OCI-LY7 (cell line): Measurements from ENCODE around the gene QSOX1. TPM values are rescaled to one million over a fixed set of nuclear protein-coding genes. Genes with fewer than 3 reads are reported as not detected.

Experiments used
- BruUV-seq: library from RNA; stranded (reverse); fragments of 400-500 nt; replicated peaks from 2 replicates; lab custom pipeline; 2021; lab: Mats Ljungman, UMichigan
- CTCF ChIA-PET: fragments of 300-600 bp; sonication (Branson Sonifier 250); formaldehyde crosslinking; loops from one replicate; lab custom pipeline; 2022; ENCODE audit warnings: antibody characterized with exemption; ENCODE audit not compliant: unreplicated experiment; lab: Charles Lee
- POLR2A ChIA-PET: fragments of 300-600 bp; sonication (Branson Sonifier 250); formaldehyde crosslinking; loops from one replicate; lab custom pipeline; 2022; ENCODE audit warnings: antibody characterized with exemption; lab: Charles Lee
- DNase-seq: peaks from one replicate; pipeline ENCODE4 v3.0.0-alpha.2; 2015; ENCODE audit warnings: low spot score
- H2AFZ ChIP-seq: fragments of 200-600 bp; sonication (generic), shearing (Covaris generic); 2 replicates; pipeline ENCODE4 v1.6.1; 2014; ENCODE audit warnings: mild to moderate bottlenecking, antibody characterized with exemption, low read length, moderate library complexity
- H3K27ac ChIP-seq: fragments of 200-600 bp; sonication (generic); 2 replicates; pipeline ENCODE4 v1.5.1; 2014; ENCODE audit warnings: mixed run types, low read depth, mild to moderate bottlenecking, moderate library complexity, low read length, inconsistent platforms; ENCODE audit not compliant: poor library complexity, severe bottlenecking
- H3K36me3 ChIP-seq: fragments of 200-600 bp; sonication (generic); 2 replicates; pipeline ENCODE4 v1.6.1; 2014; ENCODE audit warnings: mild to moderate bottlenecking, antibody characterized with exemption, low read length, moderate library complexity, mixed read lengths; ENCODE audit not compliant: insufficient read depth
- H3K4me1 ChIP-seq: fragments of 200-600 bp; sonication (generic); 2 replicates; pipeline ENCODE4 v1.5.1; 2014; ENCODE audit warnings: mild to moderate bottlenecking, low read length; ENCODE audit not compliant: insufficient read depth, poor library complexity, severe bottlenecking
- H3K4me2 ChIP-seq: fragments of 200-600 bp; sonication (generic); 2 replicates; pipeline ENCODE4 v1.6.1; 2014; ENCODE audit warnings: mild to moderate bottlenecking, low read length
- H3K4me3 ChIP-seq: fragments of 200-600 bp; sonication (generic); 2 replicates; pipeline ENCODE4 v1.5.1; 2014; ENCODE audit warnings: mild to moderate bottlenecking, low read depth, low read length; ENCODE audit not compliant: poor library complexity, severe bottlenecking
- H3K79me2 ChIP-seq: fragments of 200-600 bp; sonication (generic); 2 replicates; pipeline ENCODE4 v1.6.1; 2016; ENCODE audit warnings: low read depth, mild to moderate bottlenecking, low read length, moderate library complexity, mixed read lengths; ENCODE audit not compliant: insufficient read depth
- H3K9me2 ChIP-seq: fragments of 200-600 bp; sonication (generic); 2 replicates; pipeline ENCODE4 v1.6.1; 2016; ENCODE audit warnings: mild to moderate bottlenecking, low read length, mixed read lengths; ENCODE audit not compliant: insufficient read depth
- H3K9me3 ChIP-seq: fragments of 200-600 bp; sonication (generic); 2 replicates; pipeline ENCODE4 v1.6.1; 2014; ENCODE audit warnings: mild to moderate bottlenecking, mixed run types, low read length, mixed read lengths
- H4K20me1 ChIP-seq: fragments of 200-600 bp; sonication (generic); 2 replicates; pipeline ENCODE4 v1.6.1; 2014; ENCODE audit warnings: mild to moderate bottlenecking, antibody characterized with exemption, low read length, moderate library complexity, mixed read lengths; ENCODE audit not compliant: insufficient read depth
- EZH2phosphoT487 ChIP-seq: fragments of 200-600 bp; sonication (generic); IDR thresholded peaks from 2 replicates; pipeline ENCODE4 v1.6.1; 2018; ENCODE audit warnings: low read depth, borderline replicate concordance, mild to moderate bottlenecking, mixed run types, antibody characterized with exemption, low read length, moderate library complexity, mixed read lengths
- intact Hi-C: fragments of 100-400 bp; cut with micrococcal nuclease; formaldehyde crosslinking; loops from one replicate; pipeline ENCODE4 v1.10.0; 2022; ENCODE audit not compliant: unreplicated experiment
- total RNA-seq, 2 experiments: library from RNA; depleted of rRNA in 1 of 2; stranded (reverse); fragments of >200 nt in 1 of 2; shearing (Covaris generic) in 1 of 2; gene quantifications; 2 replicates each; pipeline ENCODE4 v1.2.3, GENCODE V29; 2014 to 2022
- TF ChIP-seq, protein P1 (sequence below): fragments of 200-600 bp; sonication (generic); conservative IDR thresholded peaks from 2 replicates; pipeline ENCODE4 v1.5.1; 2014; ENCODE audit warnings: mild to moderate bottlenecking, antibody characterized with exemption, low read length, moderate library complexity, mixed read lengths

Gene QSOX1
- total RNA-seq, 2 experiments from 2014 or later, result 8.4 to 23.6 TPM

DNA sequence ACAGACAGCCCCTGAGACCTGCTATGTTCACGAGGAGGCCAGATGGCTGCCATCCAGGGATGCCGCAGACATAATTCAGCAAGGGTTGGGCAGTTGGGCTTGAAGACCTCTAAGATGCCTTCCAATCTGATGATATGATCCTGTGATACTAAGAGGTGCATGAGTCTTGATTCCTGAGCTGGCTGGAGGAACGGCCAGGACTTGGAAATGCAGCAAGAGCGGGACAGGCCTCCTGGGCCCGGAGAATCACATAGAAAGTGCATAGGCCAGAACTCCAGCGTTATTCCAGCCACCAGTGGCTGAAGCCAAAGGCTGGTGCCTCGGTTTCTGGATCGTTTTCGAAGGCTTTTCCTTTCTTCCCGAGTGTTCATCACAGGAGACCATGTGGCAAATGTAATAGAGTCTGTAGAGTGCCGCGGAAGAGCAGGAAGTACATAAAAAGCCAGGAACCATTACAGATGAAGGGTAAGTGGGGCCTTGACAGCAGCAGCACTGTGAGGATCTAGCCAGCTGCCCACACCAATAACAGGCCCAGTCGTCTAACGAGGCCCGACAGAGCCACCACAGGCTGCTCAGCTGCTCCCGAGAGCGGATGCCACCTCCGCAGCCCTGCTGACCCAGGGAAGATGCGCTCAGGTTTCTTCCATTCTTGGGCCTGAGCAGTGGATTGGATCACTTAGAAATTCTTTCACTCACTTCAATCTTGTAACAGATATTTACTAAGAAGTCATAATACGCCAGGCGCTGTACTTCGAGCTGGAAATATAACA is 61.4 kb downstream of the QSOX1 start:
- no peak overlapping the region for H3K4me2 ChIP-seq
- H3K79me2 ChIP-seq, result no peaks in the 10 kb centered on the region
- intact Hi-C loops, result no loop called here
- TF ChIP-seq, protein P1, sequence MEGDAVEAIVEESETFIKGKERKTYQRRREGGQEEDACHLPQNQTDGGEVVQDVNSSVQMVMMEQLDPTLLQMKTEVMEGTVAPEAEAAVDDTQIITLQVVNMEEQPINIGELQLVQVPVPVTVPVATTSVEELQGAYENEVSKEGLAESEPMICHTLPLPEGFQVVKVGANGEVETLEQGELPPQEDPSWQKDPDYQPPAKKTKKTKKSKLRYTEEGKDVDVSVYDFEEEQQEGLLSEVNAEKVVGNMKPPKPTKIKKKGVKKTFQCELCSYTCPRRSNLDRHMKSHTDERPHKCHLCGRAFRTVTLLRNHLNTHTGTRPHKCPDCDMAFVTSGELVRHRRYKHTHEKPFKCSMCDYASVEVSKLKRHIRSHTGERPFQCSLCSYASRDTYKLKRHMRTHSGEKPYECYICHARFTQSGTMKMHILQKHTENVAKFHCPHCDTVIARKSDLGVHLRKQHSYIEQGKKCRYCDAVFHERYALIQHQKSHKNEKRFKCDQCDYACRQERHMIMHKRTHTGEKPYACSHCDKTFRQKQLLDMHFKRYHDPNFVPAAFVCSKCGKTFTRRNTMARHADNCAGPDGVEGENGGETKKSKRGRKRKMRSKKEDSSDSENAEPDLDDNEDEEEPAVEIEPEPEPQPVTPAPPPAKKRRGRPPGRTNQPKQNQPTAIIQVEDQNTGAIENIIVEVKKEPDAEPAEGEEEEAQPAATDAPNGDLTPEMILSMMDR, result no peak
- TF ChIP-seq EZH2phosphoT487, result no peak
- no TSS peak for BruUV-seq
- H4K20me1 ChIP-seq, result no peaks in the 10 kb centered on the region
- no peaks in the 10 kb centered on the region for H3K9me3 ChIP-seq
- DNase-seq, result no peak
- no peaks in the 10 kb centered on the region for H3K4me1 ChIP-seq
- no peak overlapping the region for H3K4me3 ChIP-seq
- H3K9me2 ChIP-seq, result no peaks in the 10 kb centered on the region
- no peak overlapping the region for H2AFZ ChIP-seq
- H3K36me3 ChIP-seq, result no peaks in the 10 kb centered on the region
- CTCF ChIA-PET, result no interaction called here
- POLR2A ChIA-PET, result no interaction called here
- H3K27ac ChIP-seq, result no peak overlapping the region

DNA sequence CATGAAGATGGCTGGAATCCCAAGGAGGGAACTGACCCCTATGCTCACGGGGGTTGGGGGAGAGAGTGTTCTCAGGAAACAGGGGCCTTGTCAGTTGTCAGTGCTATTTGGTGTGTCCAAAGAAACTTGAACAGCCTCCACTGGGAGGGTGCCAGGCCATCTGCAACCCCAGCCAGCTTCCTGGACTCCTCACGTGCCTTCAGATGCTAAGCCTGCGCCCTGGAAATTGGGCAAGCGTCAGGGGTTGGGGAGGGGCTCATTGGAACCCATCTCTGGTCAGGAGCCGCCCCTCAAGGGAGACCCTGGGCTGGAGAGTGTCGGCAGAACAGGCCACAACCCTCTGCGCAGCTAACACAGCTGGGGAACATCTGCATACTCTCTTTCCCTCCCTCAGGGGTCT is 62.3 kb downstream of the QSOX1 start:
- Histone ChIP-seq H3K4me2 (no peak overlapping the region), H3K36me3 (no peaks in the 10 kb centered on the region), H2AFZ (no peak overlapping the region), H3K9me2 (no peaks in the 10 kb centered on the region), H4K20me1 (no peaks in the 10 kb centered on the region), H3K27ac (no peak overlapping the region), H3K4me3 (no peak overlapping the region), H3K79me2 (no peaks in the 10 kb centered on the region), H3K9me3 (no peaks in the 10 kb centered on the region), H3K4me1 (no peaks in the 10 kb centered on the region)
- CTCF ChIA-PET, result no interaction called here
- POLR2A ChIA-PET, result interaction anchor here (0.9 to 1.4 kb wide), 3 partner anchors 9 to 20 kb away, joined by 3 to 4 read pairs (median 4); no protein-coding TSS in a partner anchor
- no peak for TF ChIP-seq EZH2phosphoT487
- TF ChIP-seq, protein P1, result no peak
- no TSS peak for BruUV-seq
- intact Hi-C loops, result no loop called here
- no peak for DNase-seq
